ENCODE measurements around the gene DYNC2I2.

- TF ChIP-seq REST (IDR thresholded peaks at IDR 0.05; ENCODE audit: insufficient read depth in 1 of 2, low read depth in 2 of 2, low read length in 2 of 2) (no peak), SIN3A (IDR thresholded peaks at IDR 0.05; ENCODE audit: borderline replicate concordance, insufficient read depth, low read length) (no peak), TAF1 (IDR thresholded peaks at IDR 0.05; ENCODE audit: borderline replicate concordance, insufficient read depth, low read length) (no peak), POLR2AphosphoS5 (IDR thresholded peaks at IDR 0.05; ENCODE audit: low read depth, low read length) (no peak), FOXP2 (optimal IDR thresholded peaks at IDR 0.05; ENCODE audit: borderline replicate concordance, extremely low read depth, extremely low read length, insufficient read depth) (no peak)
Observed at GRCh38 chr9:128631636-128632035, 25.0 kb downstream of the DYNC2I2 start.
